GM23248 (cell line): ENCODE data around the gene SPRR2D. TPM values are rescaled to one million over a fixed set of nuclear protein-coding genes. Genes with fewer than 3 reads are reported as not detected.
"Not testable (repeated sequence)": the region's sequence is repeated elsewhere in the genome, so short reads cannot be mapped to it uniquely, and the experiment has no call there.

Experiments used
- DNase-seq: peaks from one replicate; pipeline ENCODE4 v3.0.0-alpha.2; 2015
- H2AFZ ChIP-seq: fragments of 200-600 bp; sonication (generic); 2 replicates; pipeline ENCODE4 v1.6.1; 2016; ENCODE audit warnings: antibody characterized with exemption
- H3F3A ChIP-seq: fragments of 200-600 bp; sonication (generic); 2 replicates; pipeline ENCODE4 v1.6.1; 2016; ENCODE audit warnings: mild to moderate bottlenecking, antibody characterized with exemption, mixed run types; ENCODE audit not compliant: insufficient read depth
- H3K27ac ChIP-seq: fragments of 200-600 bp; sonication (generic); 2 replicates; pipeline ENCODE4 v1.5.1; 2016; ENCODE audit warnings: mild to moderate bottlenecking
- H3K27me3 ChIP-seq: fragments of 200-600 bp; sonication (generic); replicated peaks from 2 replicates; pipeline ENCODE4 v1.6.1; 2016; ENCODE audit warnings: mild to moderate bottlenecking; ENCODE audit not compliant: insufficient read depth
- H3K36me3 ChIP-seq: fragments of 200-600 bp; sonication (generic); 2 replicates; pipeline ENCODE4 v1.6.1; 2016; ENCODE audit warnings: low read depth, mild to moderate bottlenecking
- H3K4me1 ChIP-seq: fragments of 200-600 bp; sonication (generic); 2 replicates; pipeline ENCODE4 v1.6.1; 2016; ENCODE audit warnings: mild to moderate bottlenecking; ENCODE audit not compliant: insufficient read depth
- H3K4me2 ChIP-seq: fragments of 200-600 bp; sonication (generic); one replicate; pipeline ENCODE4 v1.6.1; 2016; ENCODE audit warnings: mild to moderate bottlenecking; ENCODE audit not compliant: unreplicated experiment
- H3K4me3 ChIP-seq: fragments of 200-600 bp; sonication (generic); 2 replicates; pipeline ENCODE4 v1.5.1; 2016; ENCODE audit warnings: mild to moderate bottlenecking
- H3K79me2 ChIP-seq: fragments of 200-600 bp; sonication (generic); 2 replicates; pipeline ENCODE4 v1.6.1; 2016; ENCODE audit warnings: mild to moderate bottlenecking; ENCODE audit not compliant: insufficient read depth
- H3K9ac ChIP-seq: fragments of 200-600 bp; sonication (generic); 2 replicates; pipeline ENCODE4 v1.6.1; 2016; ENCODE audit warnings: mild to moderate bottlenecking
- H3K9me2 ChIP-seq: fragments of 200-600 bp; sonication (generic); 2 replicates; pipeline ENCODE4 v1.6.1; 2016; ENCODE audit warnings: mixed run types, mild to moderate bottlenecking, moderate library complexity; ENCODE audit not compliant: insufficient read depth
- H3K9me3 ChIP-seq: fragments of 200-600 bp; sonication (generic); one replicate; pipeline ENCODE4 v1.6.1; 2017; ENCODE audit warnings: low read depth
- H4K20me1 ChIP-seq: fragments of 200-600 bp; sonication (generic); 2 replicates; pipeline ENCODE4 v1.6.0; 2016; ENCODE audit not compliant: insufficient read depth
- EZH2 ChIP-seq: fragments of 200-600 bp; sonication (generic); IDR thresholded peaks from 2 replicates; pipeline ENCODE4 v1.6.1; 2018; ENCODE audit warnings: antibody characterized with exemption, mild to moderate bottlenecking; ENCODE audit not compliant: insufficient read depth, poor library complexity, severe bottlenecking
- EZH2phosphoT487 ChIP-seq: fragments of 200-600 bp; sonication (generic); IDR thresholded peaks from 2 replicates; pipeline ENCODE4 v1.6.1; 2018; ENCODE audit warnings: antibody characterized with exemption, moderate library complexity, mild to moderate bottlenecking, low read depth; ENCODE audit not compliant: insufficient read depth
- WGBS, 2 experiments: methylation state at CpG; one replicate each; pipeline ENCODE4 v1.1.6; 2015 to 2017; ENCODE audit warnings: low lambda C conversion rate in 2 of 2, low coverage in 1 of 2; ENCODE audit errors: missing lambda C conversion rate in 2 of 2; 5-methylcytosine and 5-hydroxymethylcytosine counted together
- in situ Hi-C: fragments of 300-500 bp; cut with MboI; formaldehyde crosslinking; loops from 2 replicates; pipeline ENCODE4 v1.15.0; 2020
- polyA plus RNA-seq: library from polyadenylated mRNA; unstranded; fragments of >200 nt; fragmentation: Nextera tagmentation; extraction: Ambion mirVana; gene quantifications from 2 replicates; pipeline ENCODE4 v1.2.1, GENCODE V29; 2016
- total RNA-seq: library from RNA; depleted of rRNA; stranded (reverse); fragments of >200 nt; shearing (Covaris generic); gene quantifications from 2 replicates; pipeline ENCODE4 v1.2.3, GENCODE V29; 2014

SPRR2D gene
- total and polyA plus RNA-seq, 2 experiments from 2014 or later: not detected

DNA sequence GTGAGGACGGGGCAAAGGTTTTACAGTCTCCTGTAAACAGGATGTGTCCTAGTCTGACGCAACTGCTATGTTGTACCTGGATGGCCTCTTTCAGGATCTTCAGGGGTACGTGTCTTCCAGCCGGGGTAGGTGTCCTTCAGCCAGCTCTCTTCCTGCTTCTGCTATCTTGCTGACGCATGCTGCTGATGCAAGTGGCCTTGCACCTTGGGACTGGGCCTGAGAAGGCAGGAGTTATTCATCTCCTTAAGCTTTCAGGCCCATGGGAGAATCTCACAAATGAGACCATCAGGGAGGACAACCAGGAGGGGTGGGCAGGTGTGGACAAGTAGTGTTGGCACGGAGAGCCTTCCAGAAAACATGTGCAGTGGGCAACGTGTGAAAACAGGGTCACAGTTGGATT, 17.8 kb downstream of the SPRR2D start:
- H3K9me3 ChIP-seq: no peaks in the 10 kb centered on the region
- TF ChIP-seq EZH2phosphoT487: no peak
- no peak for TF ChIP-seq EZH2
- H4K20me1 ChIP-seq: no peaks in the 10 kb centered on the region
- in situ Hi-C loops: no loop called here
- no peak overlapping the region for H3K9ac ChIP-seq
- no peaks in the 10 kb centered on the region for H3F3A ChIP-seq
- no peak overlapping the region for H2AFZ ChIP-seq
- H3K36me3 ChIP-seq: no peaks in the 10 kb centered on the region
- H3K4me2 ChIP-seq: no peak overlapping the region
- no peak for DNase-seq
- H3K27me3 ChIP-seq: no peaks in the 10 kb centered on the region; the same call in 1 of the 2 replicates
- no peak overlapping the region for H3K4me3 ChIP-seq
- no peaks in the 10 kb centered on the region for H3K9me2 ChIP-seq
- H3K79me2 ChIP-seq: no peaks in the 10 kb centered on the region
- H3K4me1 ChIP-seq: no peaks in the 10 kb centered on the region
- H3K27ac ChIP-seq: no peak overlapping the region
- 34 to 37% methylated on average over 7 of the region's 7 CpGs for WGBS, 2 experiments

GRCh38 chr1:153022340-153022739, 18.6 kb downstream of the SPRR2D start:
- H3K4me1 ChIP-seq, H3K79me2 ChIP-seq, H3K9me3 ChIP-seq, H4K20me1 ChIP-seq, H3K27ac ChIP-seq, H3K36me3 ChIP-seq, H2AFZ ChIP-seq, in situ Hi-C loops, H3K9ac ChIP-seq, H3K4me3 ChIP-seq, H3K4me2 ChIP-seq, H3K27me3 ChIP-seq, H3K9me2 ChIP-seq, DNase-seq, H3F3A ChIP-seq: not testable (repeated sequence)
- 34 to 36% methylated on average over 9 of the region's 9 CpGs for WGBS, 2 experiments

DNA sequence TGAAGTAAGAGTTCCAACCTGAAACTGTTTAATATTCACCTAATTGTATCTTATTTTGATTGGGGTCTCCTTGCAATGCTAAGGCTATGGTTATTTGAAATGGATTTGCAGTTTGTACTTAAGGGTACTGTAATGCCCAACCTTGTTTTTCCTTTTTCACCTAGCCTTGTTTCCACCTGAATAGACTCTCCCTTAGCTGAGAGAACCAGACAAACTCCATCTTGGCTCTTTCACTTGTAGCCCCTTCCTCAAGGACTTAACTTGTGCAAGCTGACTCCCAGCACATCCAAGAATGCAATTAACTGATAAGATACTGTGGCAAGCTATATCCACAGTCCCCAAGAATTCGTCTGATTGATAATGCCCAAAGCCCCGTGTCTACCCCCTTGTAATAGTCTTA, 19.1 kb downstream of the SPRR2D start:
- H3K9me3 ChIP-seq, H3K9ac ChIP-seq, H3F3A ChIP-seq, H2AFZ ChIP-seq, H3K4me1 ChIP-seq, in situ Hi-C loops, H3K4me3 ChIP-seq, H3K9me2 ChIP-seq, H3K27ac ChIP-seq, H3K4me2 ChIP-seq, H3K27me3 ChIP-seq, H3K79me2 ChIP-seq, DNase-seq, H3K36me3 ChIP-seq, H4K20me1 ChIP-seq: not testable (repeated sequence)
- 9 to 13% methylated on average over 2 of the region's 2 CpGs for WGBS, 2 experiments

DNA sequence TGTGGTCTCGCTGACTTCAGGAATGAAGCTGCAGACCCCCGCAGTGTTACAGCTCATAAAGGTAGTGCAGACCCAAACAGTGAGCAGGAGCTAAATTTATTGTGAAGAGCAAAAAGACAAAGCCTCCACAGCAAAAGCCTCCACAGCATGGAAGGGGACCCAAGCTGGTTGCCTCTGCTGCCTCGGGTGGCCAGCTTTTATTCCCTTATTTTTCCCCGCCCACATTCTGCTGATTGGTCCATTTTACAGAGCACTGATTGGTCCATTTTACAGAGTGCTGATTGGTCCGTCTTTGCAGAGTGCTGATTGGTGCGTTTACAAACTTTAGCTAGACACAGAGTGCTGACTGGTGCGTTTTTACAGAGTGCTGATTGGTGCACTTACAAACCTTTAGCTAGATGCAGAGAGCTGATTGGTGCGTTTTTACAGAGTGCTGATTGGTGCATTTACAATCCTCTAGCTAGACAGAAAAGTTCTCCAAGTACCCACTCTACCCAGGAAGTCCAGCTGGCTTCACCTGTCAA, 29.6 kb downstream of the SPRR2D start:
- H2AFZ ChIP-seq, H3K27ac ChIP-seq, H3F3A ChIP-seq, H3K9me2 ChIP-seq, in situ Hi-C loops, H3K4me1 ChIP-seq, DNase-seq, H3K9ac ChIP-seq, H3K9me3 ChIP-seq, H3K79me2 ChIP-seq, H4K20me1 ChIP-seq, H3K36me3 ChIP-seq, H3K4me3 ChIP-seq, H3K4me2 ChIP-seq, H3K27me3 ChIP-seq: not testable (repeated sequence)
- WGBS, 2 experiments: 25 to 32% methylated on average over 8 of the region's 8 CpGs

DNA sequence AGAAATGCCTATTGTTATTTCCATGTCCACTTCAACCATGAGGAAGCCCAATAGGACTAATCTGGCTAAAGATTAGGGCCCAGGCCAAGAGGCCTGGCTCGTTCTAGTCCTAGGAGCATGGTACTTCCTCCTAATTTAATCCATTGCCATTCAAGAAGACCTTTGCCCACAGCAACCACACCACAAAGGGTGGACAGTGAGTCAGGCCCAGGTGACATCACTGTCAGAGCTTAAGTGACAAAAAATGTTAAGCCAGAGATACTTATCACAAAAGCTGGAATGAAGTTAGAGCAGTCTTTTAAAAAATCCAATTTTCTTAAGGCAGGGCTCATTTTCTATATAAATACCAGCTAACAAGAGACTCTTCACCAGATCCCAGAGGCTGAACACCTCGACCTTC, 39.5 kb downstream of the SPRR2D start, which contains the start of gene SPRR3:
Gene SPRR3 (plus strand): TSS at position 368 of the 400 bp plus-strand sequence. CDS start 1,272 bp downstream, outside the sequence.
- Histone ChIP-seq H3K4me1 (no peaks in the 10 kb centered on the region), H3K36me3 (no peaks in the 10 kb centered on the region), H3K9me2 (no peaks in the 10 kb centered on the region), H3F3A (no peaks in the 10 kb centered on the region), H3K79me2 (no peaks in the 10 kb centered on the region), H3K27ac (no peak within 1 kb of the TSS), H3K9me3 (no peaks in the 10 kb centered on the region), H4K20me1 (no peaks in the 10 kb centered on the region), H2AFZ (no peak within 1 kb of the TSS), H3K27me3 (no peaks in the 10 kb centered on the region; the same call in 1 of the 2 replicates), H3K4me2 (no peak within 1 kb of the TSS), H3K9ac (no peak within 1 kb of the TSS), H3K4me3 (no peak within 1 kb of the TSS)
- WGBS, 2 experiments: 2 to 6% methylated on average over 2 of the region's 2 CpGs
- DNase-seq: no peak
- in situ Hi-C loops: no loop called here
- no peak for TF ChIP-seq EZH2
- no peak for TF ChIP-seq EZH2phosphoT487
